K562 (cell line): Measurements from ENCODE around the gene EPC2. TPM values are rescaled to one million over a fixed set of nuclear protein-coding genes. Genes with fewer than 3 reads are reported as not detected.

ENCODE experiments used
- ATAC-seq: fragments of 200-7000 bp; cut with Tn5 transposase; 3 replicates; pipeline ENCODE4 v1.9.1; 2020; ENCODE audit warnings: moderate library complexity
- BruUV-seq: library from RNA; stranded (reverse); fragments of 400-500 nt; replicated peaks from 2 replicates; lab custom pipeline; 2021; lab: Mats Ljungman, UMichigan
- CTCF ChIA-PET: fragments of 300-600 bp; formaldehyde crosslinking; extraction: SDS; loops from one replicate; lab custom pipeline; 2021; ENCODE audit warnings: low intra/inter-chr PET ratio; lab: Yijun Ruan, JAX
- POLR2A ChIA-PET: fragments of 300-600, 350-650 bp; sonication (Branson Sonifier 250); formaldehyde crosslinking; extraction: SDS; loops from one replicate; lab custom pipeline; 2021; ENCODE audit warnings: antibody characterized with exemption, inconsistent platforms; lab: Yijun Ruan, JAX
- DNase-seq, 4 experiments: peaks; one replicate each; pipeline versions ENCODE4 v3.0.0 to v3.0.0-alpha.2; 2011 to 2018; ENCODE audit warnings: low spot score in 3 of 4, mixed read lengths in 3 of 4; ENCODE audit errors: extremely low read depth in 1 of 4
- FAIRE-seq: peaks from 2 replicates; lab custom pipeline; 2011; peaks lifted over from hg19 to GRCh38; lab: Jason Lieb, UNC
- H2AFZ ChIP-seq: 2 replicates; pipeline ENCODE4 v1.6.0; 2011; ENCODE audit warnings: low read depth, low read length, control low read depth, inconsistent platforms
- H3K27ac ChIP-seq: fragments of 200-600 bp; 3 replicates; pipeline ENCODE4 v1.8.0; 2011; ENCODE audit warnings: low read depth, mild to moderate bottlenecking, control low read depth, inconsistent platforms, low read length, moderate library complexity, mixed read lengths; ENCODE audit errors: extremely low read depth
- H3K27me3 ChIP-seq, 2 experiments: fragments of 300-600 bp in 1 of 2; 2 replicates in 1 of 2; 3 replicates in 1 of 2; pipeline versions ENCODE4 v1.6.0 to v1.8.0; 2011; ENCODE audit warnings: inconsistent platforms in 2 of 2, low read length in 2 of 2, mild to moderate bottlenecking in 1 of 2, mixed read lengths in 1 of 2, moderate library complexity in 1 of 2; ENCODE audit not compliant: control insufficient read depth in 2 of 2, insufficient read depth in 2 of 2
- H3K36me3 ChIP-seq: fragments of 300-600 bp; 3 replicates; pipeline ENCODE4 v1.8.0; 2011; ENCODE audit warnings: mild to moderate bottlenecking, low read length, inconsistent platforms; ENCODE audit not compliant: control insufficient read depth, insufficient read depth
- H3K4me1 ChIP-seq, 2 experiments: fragments of 200-600 bp in 1 of 2; replicated peaks in 1 of 2; 2 replicates in 1 of 2; 3 replicates in 1 of 2; pipeline versions ENCODE4 v1.5.1 to v1.8.0; 2011; ENCODE audit warnings: inconsistent platforms in 2 of 2, low read length in 2 of 2, mild to moderate bottlenecking in 1 of 2, mixed read lengths in 1 of 2, moderate library complexity in 1 of 2; ENCODE audit not compliant: control insufficient read depth in 2 of 2, insufficient read depth in 2 of 2
- H3K4me2 ChIP-seq: 2 replicates; pipeline ENCODE4 v1.6.1; 2011; ENCODE audit warnings: low read length, control low read depth, inconsistent platforms, mixed read lengths; ENCODE audit not compliant: insufficient read depth
- H3K4me3 ChIP-seq: fragments of 200-600 bp; sonication (generic), shearing (Covaris generic); 2 replicates; pipeline ENCODE4 v1.5.1; 2016; ENCODE audit warnings: control low read depth, inconsistent platforms
- H3K79me2 ChIP-seq: fragments of 200-600 bp; 3 replicates; pipeline ENCODE4 v1.8.0; 2011; ENCODE audit warnings: low read length, inconsistent platforms; ENCODE audit not compliant: control insufficient read depth, insufficient read depth
- H3K9ac ChIP-seq, 2 experiments: 2 replicates each; pipeline versions ENCODE4 v1.6.0 to v1.6.1; 2011; ENCODE audit warnings: low read depth in 2 of 2, low read length in 2 of 2, control low read depth in 1 of 2, inconsistent platforms in 1 of 2, mild to moderate bottlenecking in 1 of 2, mixed read lengths in 1 of 2; ENCODE audit not compliant: insufficient read depth in 1 of 2
- H3K9me1 ChIP-seq: one replicate; pipeline ENCODE4 v1.6.0; 2011; ENCODE audit warnings: inconsistent platforms, mild to moderate bottlenecking, low read length, moderate library complexity; ENCODE audit not compliant: control insufficient read depth, insufficient read depth
- H3K9me3 ChIP-seq: replicated peaks from 2 replicates; pipeline ENCODE4 v1.5.1; 2011; ENCODE audit warnings: low read depth, low read length, inconsistent platforms; ENCODE audit not compliant: control insufficient read depth, insufficient read depth
- H4K20me1 ChIP-seq: replicated peaks from 2 replicates; pipeline ENCODE4 v1.6.1; 2011; ENCODE audit warnings: low read length, inconsistent platforms, mixed read lengths; ENCODE audit not compliant: control insufficient read depth, insufficient read depth
- CREB1 ChIP-seq, 2 experiments: sonication (generic) in 1 of 2; formaldehyde crosslinking in 1 of 2; IDR thresholded peaks; 2 replicates each; pipeline versions ENCODE4 v1.6.1 to v1.8.0; 2012 to 2022; ENCODE audit warnings: inconsistent platforms in 1 of 2, mild to moderate bottlenecking in 1 of 2, missing genetic modification reagents in 1 of 2, moderate library complexity in 1 of 2
- CTBP1 ChIP-seq: fragments of 450-650 bp; IDR thresholded peaks from 2 replicates; pipeline ENCODE4 v1.6.1; 2016; ENCODE audit warnings: borderline replicate concordance
- GABPB1 ChIP-seq: sonication (generic); formaldehyde crosslinking; IDR thresholded peaks from 2 replicates; pipeline ENCODE4 v1.8.0; 2022; ENCODE audit warnings: mild to moderate bottlenecking, missing genetic modification reagents
- GABPB2 ChIP-seq: fragments of 250-450 bp; sonication (Bioruptor Pico); conservative IDR thresholded peaks from 2 replicates; pipeline ENCODE4 v1.5.1; 2021; ENCODE audit warnings: mild to moderate bottlenecking
- POLR2H ChIP-seq: IDR thresholded peaks from 2 replicates; pipeline ENCODE4 v1.6.1; 2016; ENCODE audit warnings: missing genetic modification characterization, low read depth, mild to moderate bottlenecking, control low read depth, missing compliant biosample characterization, moderate library complexity
- ZNF24 ChIP-seq: fragments of 450-650 bp; IDR thresholded peaks from 2 replicates; pipeline ENCODE4 v1.6.1; 2016
- ZNF347 ChIP-seq: fragments of 450-650 bp; formaldehyde crosslinking; IDR thresholded peaks from 2 replicates; pipeline ENCODE4 v1.4.0; 2020; ENCODE audit warnings: low read depth, mild to moderate bottlenecking, moderate library complexity
- WGBS: fragments of 100-300 bp; shearing (Covaris generic); methylation state at CpG from one replicate; pipeline ENCODE4 v1.1.6; 2016; ENCODE audit warnings: low coverage, mixed read lengths; ENCODE audit not compliant: insufficient coverage; ENCODE audit errors: missing lambda C conversion rate; 5-methylcytosine and 5-hydroxymethylcytosine counted together
- in situ Hi-C: fragments of 300-500 bp; cut with MboI; formaldehyde crosslinking; loops from 4 replicates; pipeline ENCODE4 v1.15.0; 2018; ENCODE audit warnings: inconsistent platforms, mixed read lengths
- intact Hi-C: fragments of 100-400 bp; cut with micrococcal nuclease; formaldehyde crosslinking; loops from 2 replicates; pipeline ENCODE4 v1.14.2; 2022
- polyA plus RNA-seq, 8 experiments: library from polyadenylated mRNA; depleted of rRNA in 4 of 8; stranded (reverse) in 5 of 8; unstranded in 3 of 8; fragments of >200 nt; fragmentation: Nextera tagmentation in 2 of 8; fragmentation: Illumina TruSeq in 1 of 8; extraction: Ambion mirVana in 2 of 8; extraction: Trizol in 1 of 8; gene quantifications; 2 replicates each; pipeline versions ENCODE4 v1.2.1 to v1.2.3, GENCODE V29; 2011 to 2014; ENCODE audit warnings: inconsistent platforms in 1 of 8, missing spikeins in 1 of 8
- total RNA-seq, 7 experiments: library from RNA; depleted of rRNA in 6 of 7; stranded (reverse); fragments of >200 nt in 6 of 7; fragmentation: Illumina TruSeq in 2 of 7; extraction: Trizol in 2 of 7; gene quantifications; 2 replicates each; pipeline versions ENCODE4 v1.2.1 to v1.2.3, GENCODE V29; 2011 to 2021; ENCODE audit warnings: low replicate concordance in 1 of 7
- TF ChIP-seq, protein P1 (sequence below): fragments of 250-450 bp; sonication (Bioruptor Pico); IDR thresholded peaks from 2 replicates; pipeline ENCODE4 v1.9.0; 2021; ENCODE audit warnings: mild to moderate bottlenecking

EPC2 gene
- total and polyA plus RNA-seq, 9 of the 15 experiments (the other 6 are each of a cell fraction or from before 2014, with no cell fraction given) = 7.0 to 35.8 (median 29.1) TPM

GRCh38 chr2:148675708-148676107 lies 31.2 kb downstream of the EPC2 start:
- Histone ChIP-seq H3K9me1 (no peaks in the 10 kb centered on the region), H2AFZ (no peak overlapping the region), H3K36me3 (no peaks in the 10 kb centered on the region), H3K27me3 (no peaks in the 10 kb centered on the region), H3K4me2 (no peak overlapping the region), H3K9ac (no peak overlapping the region), H3K4me1 (peaks cover 6 to 7% of the 10 kb centered on the region in 2 experiments; a peak in 4 of 5 replicates), H3K27ac (no peak overlapping the region), H3K9me3 (no peaks in the 10 kb centered on the region), H3K4me3 (no peak overlapping the region), H3K79me2 (peaks cover 85% of the 10 kb centered on the region), H4K20me1 (peaks cover 15% of the 10 kb centered on the region; the same call in 1 of the 2 replicates)
- POLR2A ChIA-PET = interaction anchor here (1.2 kb wide), 1 partner anchor 24 kb away, joined by 3 read pairs; no protein-coding TSS in a partner anchor
- FAIRE-seq = no peak
- in situ Hi-C loops (no loop called here), intact Hi-C loops (no loop called here)
- TF ChIP-seq GABPB2 (no peak), POLR2H (tag) (no peak), ZNF24 (no peak), CREB1 (IDR thresholded peaks at IDR 0.05) (no peak), CREB1 (CRISPR knock-in tag; IDR thresholded peaks at IDR 0.05) (no peak), CTBP1 (no peak), GABPB1 (CRISPR knock-in tag) (no peak), ZNF347 (CRISPR knock-in tag) (no peak)
- TF ChIP-seq, protein P1, sequence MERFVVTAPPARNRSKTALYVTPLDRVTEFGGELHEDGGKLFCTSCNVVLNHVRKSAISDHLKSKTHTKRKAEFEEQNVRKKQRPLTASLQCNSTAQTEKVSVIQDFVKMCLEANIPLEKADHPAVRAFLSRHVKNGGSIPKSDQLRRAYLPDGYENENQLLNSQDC = no peak
- CTCF ChIA-PET = no interaction called here
- whole genome bisulfite sequencing = 61% methylated on average over 4 of the region's 4 CpGs
- no peak for ATAC-seq
- no TSS peak for BruUV-seq
- DNase-seq = no peak
